ENCODE measurements around the gene PNKD.

DNA sequence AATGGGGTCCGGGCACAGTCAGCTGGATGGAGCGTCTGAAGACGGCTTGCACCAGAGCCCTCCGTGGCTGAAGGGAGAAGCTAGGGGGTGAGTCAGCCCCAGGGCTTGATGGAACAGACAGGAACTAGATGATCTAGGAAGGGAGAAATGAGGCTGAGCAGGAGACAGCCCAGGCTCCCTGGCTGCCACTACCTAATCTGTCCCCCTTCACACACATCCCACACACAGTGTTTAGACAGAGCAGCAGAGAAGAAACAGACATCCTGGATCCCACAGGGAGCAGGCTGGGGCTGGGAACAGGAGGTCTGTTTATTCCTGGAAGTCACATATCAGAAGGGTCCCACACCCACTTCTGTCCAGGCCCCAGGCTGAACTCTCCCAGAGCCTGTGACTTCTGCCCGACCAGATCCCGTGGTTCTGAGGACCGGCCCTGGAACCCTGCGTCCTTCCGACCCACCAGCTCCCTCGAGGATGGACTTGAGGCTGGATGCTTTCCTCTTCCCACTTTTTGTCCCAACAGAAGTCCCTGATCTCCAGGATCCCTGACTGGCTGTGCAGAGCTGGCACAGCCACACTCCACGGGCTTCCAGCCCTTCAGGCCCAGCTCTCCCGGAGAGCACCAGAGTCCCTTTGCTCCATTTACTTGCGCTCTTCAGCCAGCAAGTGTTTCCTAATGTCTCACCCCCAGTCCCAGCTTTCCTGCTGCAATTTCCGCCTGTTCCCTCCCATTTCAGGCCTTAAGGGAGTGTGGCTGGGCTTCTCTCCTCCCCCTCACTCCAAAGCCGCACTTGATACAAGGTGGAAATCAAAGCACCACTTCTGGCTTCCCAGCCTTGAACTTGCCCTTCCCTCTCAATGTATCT lies 11.0 kb upstream of the PNKD start:
- TF ChIP-seq POLR2AphosphoS5 (IDR thresholded peaks at IDR 0.05) (no peak), POLR2A (IDR thresholded peaks at IDR 0.05) (no peak)
